CD4-positive, alpha-beta T cell treated with Interleukin-17A for 1 hour (primary cell): ENCODE measurements around the gene PHACTR3.

Experiments used
- DNase-seq: peaks from one replicate; pipeline ENCODE4 v3.0.0-alpha.2; 2020

PHACTR3 gene

GRCh38 chr20:59805786-59806577 is 201.6 kb downstream of the PHACTR3 start:
- no peak for DNase-seq

GRCh38 chr20:59806578-59806975 is 202.2 kb downstream of the PHACTR3 start:
- DNase-seq: no peak

GRCh38 chr20:59807909-59808728 is 203.8 kb downstream of the PHACTR3 start:
- no peak for DNase-seq

- no peak for DNase-seq
Measured at GRCh38 chr20:59808729-59809381, 204.5 kb downstream of the PHACTR3 start.

GRCh38 chr20:59809630-59810448 is 205.5 kb downstream of the PHACTR3 start:
- no peak for DNase-seq

GRCh38 chr20:59810449-59811187 is 206.3 kb downstream of the PHACTR3 start:
- DNase-seq: no peak

GRCh38 chr20:59811681-59812171 is 207.4 kb downstream of the PHACTR3 start:
- no peak for DNase-seq

GRCh38 chr20:59812286-59813125 is 208.2 kb downstream of the PHACTR3 start:
- DNase-seq: no peak

- no peak for DNase-seq
Measured at GRCh38 chr20:59813126-59813947, 209.0 kb downstream of the PHACTR3 start.

GRCh38 chr20:59813948-59814839 is 209.9 kb downstream of the PHACTR3 start:
- DNase-seq: no peak

- no peak for DNase-seq
Measured at GRCh38 chr20:59814840-59815340, 210.6 kb downstream of the PHACTR3 start.

GRCh38 chr20:59816146-59816738 is 211.9 kb downstream of the PHACTR3 start:
- DNase-seq: no peak

GRCh38 chr20:59817406-59817805 is 213.1 kb downstream of the PHACTR3 start:
- no peak for DNase-seq

GRCh38 chr20:59817846-59818615 is 213.7 kb downstream of the PHACTR3 start:
- DNase-seq: no peak

GRCh38 chr20:59818911-59819310 is 214.6 kb downstream of the PHACTR3 start:
- no peak for DNase-seq

GRCh38 chr20:59819496-59820203 is 215.3 kb downstream of the PHACTR3 start:
- no peak for DNase-seq
